T-cell (primary cell): ENCODE results near the gene INCENP. TPM values are rescaled to one million over a fixed set of nuclear protein-coding genes. Genes with fewer than 3 reads are reported as not detected.
A peak's percentile ranks its signal among the peaks of the same experiment; 100 is the strongest.

Source experiments
- ATAC-seq, 4 experiments: fragments of 200-7000 bp in 3 of 4; fragments of 150-1000 bp in 1 of 4; cut with Tn5 transposase; replicated peaks in 1 of 4; 1 replicate in 3 of 4; 2 replicates in 1 of 4; pipeline ENCODE4 v1.10.0; 2021; ENCODE audit warnings: moderate library complexity in 3 of 4, mild to moderate bottlenecking in 2 of 4, moderate number of reproducible peaks in 1 of 4
- CTCF ChIA-PET, 2 donors: fragments of 300-600 bp; sonication (Branson Sonifier 250); formaldehyde crosslinking; loops; one replicate each; lab custom pipeline; 2022; ENCODE audit warnings: antibody characterized with exemption in 2 of 2; lab: Charles Lee
- POLR2A ChIA-PET, 2 donors: fragments of 300-600 bp; sonication (Branson Sonifier 250); formaldehyde crosslinking; loops; one replicate each; lab custom pipeline; 2022; ENCODE audit warnings: antibody characterized with exemption in 2 of 2; lab: Charles Lee
- DNase-seq, 35 experiments: peaks; one replicate each; pipeline versions ENCODE4 v3.0.0 to v3.0.0-alpha.2; 2013 to 2023
- H3K27ac ChIP-seq: one replicate; pipeline ENCODE4 v1.5.1; 2013; ENCODE audit warnings: low read length
- H3K27me3 ChIP-seq, 2 experiments: replicated peaks in 1 of 2; 1 replicate in 1 of 2; 2 replicates in 1 of 2; pipeline versions ENCODE4 v1.6.1 to v1.7.0; 2013; ENCODE audit warnings: low read length in 1 of 2, mixed read lengths in 1 of 2; ENCODE audit not compliant: control insufficient read depth in 2 of 2, insufficient read depth in 2 of 2; ENCODE audit errors: extremely low read depth in 1 of 2
- H3K36me3 ChIP-seq, 2 donors: 1 replicate in 1 of 2; 2 replicates in 1 of 2; pipeline versions ENCODE4 v1.6.1 to v1.7.0; 2013; ENCODE audit warnings: low read length in 1 of 2; ENCODE audit not compliant: control insufficient read depth in 2 of 2, insufficient read depth in 1 of 2; ENCODE audit errors: extremely low read depth in 1 of 2
- H3K4me1 ChIP-seq, 2 experiments: 1 replicate in 1 of 2; 2 replicates in 1 of 2; pipeline versions ENCODE4 v1.6.1 to v1.7.0; 2013; ENCODE audit warnings: low read length in 2 of 2, mixed read lengths in 1 of 2; ENCODE audit not compliant: insufficient read depth in 2 of 2, control insufficient read depth in 1 of 2; ENCODE audit errors: extremely low read depth in 1 of 2
- H3K4me3 ChIP-seq, 2 donors: 1 replicate in 1 of 2; 2 replicates in 1 of 2; pipeline versions ENCODE4 v1.5.1 to v1.7.0; 2013; ENCODE audit warnings: mild to moderate bottlenecking in 2 of 2, low read length in 1 of 2, moderate library complexity in 1 of 2; ENCODE audit not compliant: control insufficient read depth in 1 of 2; ENCODE audit errors: extremely low read depth in 1 of 2
- H3K9me3 ChIP-seq: 2 replicates; pipeline ENCODE4 v1.7.0; 2013
- H3K27ac Mint-ChIP-seq, 2 donors: one replicate each; pipeline ENCODE4 v1.8.0; 2020 to 2021; ENCODE audit warnings: mild to moderate bottlenecking in 2 of 2, mixed read lengths in 2 of 2
- H3K27me3 Mint-ChIP-seq, 2 donors: one replicate each; pipeline ENCODE4 v1.8.0; 2021 to 2022; ENCODE audit warnings: mixed read lengths in 2 of 2
- H3K36me3 Mint-ChIP-seq: one replicate; pipeline ENCODE4 v1.8.0; 2021; ENCODE audit warnings: mixed read lengths
- H3K4me1 Mint-ChIP-seq, 3 donors: one replicate each; pipeline ENCODE4 v1.8.0; 2020 to 2022; ENCODE audit warnings: mixed read lengths in 3 of 3, mild to moderate bottlenecking in 1 of 3
- H3K4me3 Mint-ChIP-seq, 3 donors: one replicate each; pipeline ENCODE4 v1.8.0; 2020 to 2022; ENCODE audit warnings: mild to moderate bottlenecking in 3 of 3, mixed read lengths in 3 of 3, moderate library complexity in 3 of 3
- H3K9me3 Mint-ChIP-seq, 3 donors: one replicate each; pipeline ENCODE4 v1.8.0; 2020 to 2022; ENCODE audit warnings: mixed read lengths in 3 of 3
- WGBS: methylation state at CpG from one replicate; pipeline ENCODE4 v1.1.5; 2013; ENCODE audit warnings: missing lambda C conversion rate; ENCODE audit not compliant: insufficient coverage; 5-methylcytosine and 5-hydroxymethylcytosine counted together
- total RNA-seq, 35 experiments: library from RNA in 6 of 35; stranded (reverse) in 6 of 35; fragments of 120-200 nt in 1 of 35; gene quantifications; one replicate each; pipeline versions ENCODE4 v1.2.1 to v1.2.4 and lab custom pipeline; 2013 to 2026

The INCENP gene
- total RNA-seq, 5 donors from 2014 or later (not counting 1 experiment from before 2014, with no cell fraction given) = 20.7 to 31.4 (median 24.9) TPM

- Histone ChIP-seq H3K9me3 (no peaks in the 10 kb centered on the region), H3K36me3 (peaks cover 4 to 77% of the 10 kb centered on the region in 2 donors), H3K4me3 (no peak overlapping the region), H3K4me1 (no peaks in the 10 kb centered on the region), H3K27me3 (no peaks in the 10 kb centered on the region), H3K27ac (no peak overlapping the region)
- no peaks in the 10 kb centered on the region for H3K4me1 Mint-ChIP-seq
- no peak overlapping the region for H3K27ac Mint-ChIP-seq
- WGBS = 97% methylated on average over 3 of the region's 3 CpGs
- H3K4me3 Mint-ChIP-seq = no peak overlapping the region
- peak in 1 of 35 experiments; percentile 2 for DNase-seq
- ChIA-PET CTCF (no interaction called here), POLR2A (no interaction called here)
- H3K9me3 Mint-ChIP-seq = no peaks in the 10 kb centered on the region
- ATAC-seq = no peak
- H3K27me3 Mint-ChIP-seq = no peaks in the 10 kb centered on the region
- H3K36me3 Mint-ChIP-seq = peaks cover 40% of the 10 kb centered on the region
These were observed 19.1 kb downstream of the INCENP start for GRCh38 chr11:62142921-62143320.

DNA sequence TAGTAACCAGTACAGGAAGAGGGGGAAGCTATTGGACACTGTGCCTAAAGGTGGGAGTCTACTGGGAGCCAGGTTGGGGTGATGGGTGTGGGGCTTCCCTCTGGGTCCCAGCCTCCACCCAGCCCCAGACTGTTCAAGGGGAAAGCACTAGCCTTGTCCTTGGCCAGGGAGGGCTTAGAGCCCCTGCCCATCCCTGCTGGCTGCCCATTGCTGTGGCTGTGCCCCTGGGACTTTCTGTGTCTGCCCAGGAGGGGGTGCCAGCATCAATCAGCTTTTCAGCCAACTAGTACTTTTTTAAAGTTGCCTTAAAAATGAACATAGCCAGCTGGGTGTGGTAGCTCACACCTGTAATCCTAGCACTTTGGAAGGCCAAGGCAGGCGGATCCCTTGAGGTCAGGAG, 19.9 kb downstream of the INCENP start:
- Histone ChIP-seq H3K27me3 (no peaks in the 10 kb centered on the region), H3K4me1 (no peaks in the 10 kb centered on the region), H3K4me3 (no peak overlapping the region), H3K9me3 (no peaks in the 10 kb centered on the region), H3K36me3 (peaks cover 6 to 78% of the 10 kb centered on the region in 2 donors), H3K27ac (no peak overlapping the region)
- POLR2A ChIA-PET = no interaction called here
- H3K27ac Mint-ChIP-seq = no peak overlapping the region
- no CpG with 5 or more reads among the region's 1 CpG for WGBS
- H3K36me3 Mint-ChIP-seq = peaks cover 43% of the 10 kb centered on the region
- H3K9me3 Mint-ChIP-seq = no peaks in the 10 kb centered on the region
- no peaks in the 10 kb centered on the region for H3K4me1 Mint-ChIP-seq
- H3K27me3 Mint-ChIP-seq = no peaks in the 10 kb centered on the region
- CTCF ChIA-PET = no interaction called here
- ATAC-seq (no peak), DNase-seq (no peak)
- H3K4me3 Mint-ChIP-seq = no peak overlapping the region

GRCh38 chr11:62144641-62145255, 20.9 kb downstream of the INCENP start:
- no peaks in the 10 kb centered on the region for H3K9me3 ChIP-seq
- no peaks in the 10 kb centered on the region for H3K9me3 Mint-ChIP-seq
- no peak overlapping the region for H3K4me3 Mint-ChIP-seq
- no peak overlapping the region for H3K4me3 ChIP-seq
- H3K27ac Mint-ChIP-seq = no peak overlapping the region
- no peaks in the 10 kb centered on the region for H3K4me1 Mint-ChIP-seq
- WGBS = 97% methylated on average over 17 of the region's 24 CpGs
- POLR2A ChIA-PET = no interaction called here
- H3K27me3 Mint-ChIP-seq = no peaks in the 10 kb centered on the region
- peaks cover 6 to 73% of the 10 kb centered on the region in 2 donors for H3K36me3 ChIP-seq
- no peaks in the 10 kb centered on the region for H3K27me3 ChIP-seq
- peak in 1 of 35 experiments; percentile 12 for DNase-seq
- H3K27ac ChIP-seq = no peak overlapping the region
- no peaks in the 10 kb centered on the region for H3K4me1 ChIP-seq
- ATAC-seq = no peak
- CTCF ChIA-PET = no interaction called here
- peaks cover 52% of the 10 kb centered on the region for H3K36me3 Mint-ChIP-seq

- WGBS = 95% methylated on average over 9 of the region's 11 CpGs
- Mint-ChIP-seq H3K27me3 (no peaks in the 10 kb centered on the region), H3K27ac (no peak overlapping the region), H3K4me1 (no peaks in the 10 kb centered on the region), H3K36me3 (peaks cover 56% of the 10 kb centered on the region), H3K4me3 (no peak overlapping the region), H3K9me3 (no peaks in the 10 kb centered on the region)
- ATAC-seq (no peak), DNase-seq (peak in 2 of 35 experiments; percentile 0 to 23)
- H3K4me3 ChIP-seq = no peak overlapping the region
- H3K27me3 ChIP-seq = no peaks in the 10 kb centered on the region
- H3K4me1 ChIP-seq = no peaks in the 10 kb centered on the region
- no peak overlapping the region for H3K27ac ChIP-seq
- CTCF ChIA-PET = no interaction called here
- POLR2A ChIA-PET = no interaction called here
- H3K36me3 ChIP-seq = peaks cover 11 to 73% of the 10 kb centered on the region in 2 donors
- no peaks in the 10 kb centered on the region for H3K9me3 ChIP-seq
These were observed 21.6 kb downstream of the INCENP start for GRCh38 chr11:62145261-62145871.

- Histone ChIP-seq H3K36me3 (peaks cover 15 to 74% of the 10 kb centered on the region in 2 donors), H3K4me3 (no peak overlapping the region), H3K27me3 (no peaks in the 10 kb centered on the region), H3K4me1 (no peaks in the 10 kb centered on the region), H3K9me3 (no peaks in the 10 kb centered on the region), H3K27ac (no peak overlapping the region)
- H3K4me1 Mint-ChIP-seq = no peaks in the 10 kb centered on the region
- no peak overlapping the region for H3K4me3 Mint-ChIP-seq
- H3K27ac Mint-ChIP-seq = no peak overlapping the region
- H3K36me3 Mint-ChIP-seq = peaks cover 68% of the 10 kb centered on the region
- no peaks in the 10 kb centered on the region for H3K27me3 Mint-ChIP-seq
- WGBS = 97% methylated on average over 32 of the region's 36 CpGs
- no peaks in the 10 kb centered on the region for H3K9me3 Mint-ChIP-seq
- ChIA-PET POLR2A (no interaction called here), CTCF (interaction anchor here in 1 of 2 donors (0.6 kb wide), 1 partner anchor 208 kb away, joined by 3 read pairs; no protein-coding TSS in a partner anchor)
- peak in 2 of 35 experiments; percentile 3 to 17 for DNase-seq
- ATAC-seq = no peak
These were observed 22.8 kb downstream of the INCENP start for GRCh38 chr11:62146476-62147200.

- Mint-ChIP-seq H3K36me3 (peaks cover 64% of the 10 kb centered on the region), H3K9me3 (no peaks in the 10 kb centered on the region), H3K27ac (no peak overlapping the region), H3K27me3 (no peaks in the 10 kb centered on the region), H3K4me3 (no peak overlapping the region), H3K4me1 (no peaks in the 10 kb centered on the region)
- DNase-seq = peak in 1 of 35 experiments; percentile 16
- CTCF ChIA-PET = no interaction called here
- Histone ChIP-seq H3K36me3 (peaks cover 21 to 76% of the 10 kb centered on the region in 2 donors), H3K9me3 (no peaks in the 10 kb centered on the region), H3K27ac (no peak overlapping the region), H3K4me3 (no peak overlapping the region), H3K4me1 (no peaks in the 10 kb centered on the region), H3K27me3 (no peaks in the 10 kb centered on the region)
- WGBS = 92% methylated on average over 9 of the region's 12 CpGs
- ATAC-seq = no peak
- POLR2A ChIA-PET = no interaction called here
These were observed 23.7 kb downstream of the INCENP start for GRCh38 chr11:62147545-62147944.
